Activated T-cell treated with anti-CD3 and anti-CD28 coated beads, Interleukin-2, amount 50 U/mL, for 1 hour (primary cell): ENCODE data around the gene DKKL1.
A peak's percentile ranks its signal among the peaks of the same experiment; 100 is the strongest.
"Not testable (repeated sequence)": the region's sequence is repeated elsewhere in the genome, so short reads cannot be mapped to it uniquely, and the experiment has no call there.

Experiments
- DNase-seq: peaks from one replicate; pipeline ENCODE4 v3.0.0-alpha.2; 2020

DKKL1 gene

DNA sequence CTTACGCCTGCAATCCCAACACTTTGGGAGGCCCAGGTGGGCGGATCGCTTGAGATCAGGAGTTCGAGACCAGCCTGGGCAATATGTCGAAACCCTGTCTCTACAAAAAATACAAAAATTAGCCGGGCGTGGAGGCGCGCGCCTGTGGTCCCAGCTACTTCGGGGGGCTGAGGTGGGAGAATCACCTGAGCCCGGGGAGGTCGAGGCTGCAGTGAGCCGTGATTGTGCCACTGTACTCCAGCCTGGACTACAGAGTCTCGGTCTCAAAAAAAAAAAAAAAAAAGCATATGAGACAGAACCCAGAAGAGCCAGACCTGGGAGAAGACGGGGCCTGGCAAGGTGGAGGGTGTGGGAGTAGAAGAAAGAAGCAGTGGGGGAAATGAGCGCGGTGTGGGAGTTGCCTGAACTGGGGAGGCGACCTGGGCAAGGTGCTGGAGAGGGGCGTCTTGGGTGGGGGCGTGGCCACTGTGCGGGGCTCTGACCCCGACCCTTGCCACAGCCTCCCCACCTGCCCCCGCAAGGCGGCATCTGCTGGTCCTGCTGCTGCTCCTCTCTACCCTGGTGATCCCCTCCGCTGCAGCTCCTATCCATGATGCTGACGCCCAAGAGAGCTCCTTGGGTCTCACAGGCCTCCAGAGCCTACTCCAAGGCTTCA is 533 bp downstream of the DKKL1 start:
- DNase-seq = no peak

DNA sequence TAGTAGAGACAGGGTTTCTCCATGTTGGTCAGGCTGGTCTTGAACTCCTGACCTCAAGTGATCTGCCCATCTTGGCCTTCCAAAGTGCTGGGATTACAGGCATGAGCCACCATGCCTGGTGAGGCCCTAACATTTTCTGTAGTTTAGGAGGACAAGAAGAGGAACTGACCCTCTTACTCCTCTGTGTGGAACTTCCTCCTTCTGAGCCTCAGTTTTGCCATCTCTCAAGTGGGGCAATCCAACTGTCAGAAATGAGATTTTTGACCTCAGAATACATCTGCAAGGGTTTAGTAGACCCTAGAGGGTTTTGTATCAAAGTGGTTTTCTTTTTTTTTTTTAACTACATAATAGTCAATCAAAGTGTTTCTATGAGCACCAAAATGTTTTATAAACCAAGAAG is 2.4 kb downstream of the DKKL1 start:
- DNase-seq = no peak

DNA sequence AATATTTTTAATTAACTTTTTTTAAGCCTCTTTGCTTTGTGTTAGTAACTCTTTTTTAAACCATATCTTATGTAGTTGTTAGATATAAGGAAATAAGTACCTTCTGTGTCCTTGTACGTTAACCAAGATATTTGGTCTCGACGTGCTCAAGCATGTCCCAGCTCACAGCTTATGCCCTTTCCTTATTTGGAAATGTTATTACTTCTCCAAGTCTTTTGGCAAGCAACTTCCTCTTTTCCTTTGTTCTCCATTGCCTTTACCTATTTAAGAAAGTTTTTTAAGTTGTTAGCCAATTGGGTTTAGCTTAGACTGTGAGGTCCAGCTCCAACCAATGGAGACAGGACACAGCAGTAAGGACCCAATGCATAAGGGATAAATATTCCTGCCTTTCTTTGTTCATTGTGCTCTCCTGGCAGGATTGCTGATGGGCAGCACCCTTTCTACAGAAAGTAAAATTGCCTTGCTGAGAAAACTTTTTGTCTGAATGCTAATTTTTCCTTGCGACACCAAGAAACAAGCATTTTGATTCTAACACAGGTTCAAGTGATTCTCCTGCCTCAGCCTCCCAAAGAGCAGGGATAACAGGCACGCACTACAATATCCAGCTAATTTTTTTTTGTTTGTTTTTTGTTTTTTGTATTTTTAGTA is 5.2 kb downstream of the DKKL1 start:
- no peak for DNase-seq

- no peak for DNase-seq
Measured at GRCh38 chr19:49371184-49371583, 7.5 kb downstream of the DKKL1 start.

GRCh38 chr19:49373174-49373573 is 9.5 kb downstream of the DKKL1 start:
- not testable (repeated sequence) for DNase-seq

- DNase-seq = no peak
Measured at GRCh38 chr19:49374665-49375434, 11.2 kb downstream of the DKKL1 start.

- DNase-seq = no peak
Measured at GRCh38 chr19:49378512-49378911, 14.8 kb downstream of the DKKL1 start.

DNA sequence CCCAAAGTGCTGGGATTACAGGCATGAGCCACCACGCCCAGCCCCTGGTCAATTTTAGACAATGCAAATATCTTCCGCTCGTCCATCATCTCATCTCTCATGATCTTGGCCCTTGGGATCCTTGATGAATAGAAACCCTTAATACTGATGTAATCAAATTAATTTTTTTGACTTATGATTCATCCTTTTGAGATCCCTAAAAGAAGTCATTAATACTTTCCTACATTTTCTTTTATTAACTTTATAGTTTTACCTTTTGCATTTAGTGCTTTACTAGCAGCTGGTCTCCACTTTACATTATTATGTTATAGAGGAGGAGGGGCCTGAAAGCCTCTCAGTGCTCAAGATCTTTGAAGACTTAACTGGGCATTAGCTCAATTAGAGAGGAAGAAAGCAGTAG is 16.7 kb downstream of the DKKL1 start:
- DNase-seq = no peak

DNA sequence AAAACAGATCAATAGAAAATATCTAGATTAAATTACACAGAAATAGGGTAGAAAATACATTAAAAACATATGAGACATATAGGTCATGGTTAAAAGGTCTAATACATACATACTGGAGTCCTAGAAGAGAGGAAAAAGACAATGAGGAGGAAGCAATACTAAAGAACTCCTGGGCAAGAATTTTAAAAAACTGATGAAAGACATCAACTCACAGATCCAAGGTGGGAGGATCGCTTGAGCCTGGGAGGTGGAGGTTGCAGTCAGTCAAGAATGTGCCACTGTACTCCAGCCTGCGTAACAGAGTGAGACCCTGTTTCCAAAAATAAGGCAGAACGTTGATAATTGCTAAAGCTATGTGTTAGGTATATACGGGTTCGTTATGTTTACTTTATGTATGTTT is 19.0 kb downstream of the DKKL1 start:
- DNase-seq = no peak

DNA sequence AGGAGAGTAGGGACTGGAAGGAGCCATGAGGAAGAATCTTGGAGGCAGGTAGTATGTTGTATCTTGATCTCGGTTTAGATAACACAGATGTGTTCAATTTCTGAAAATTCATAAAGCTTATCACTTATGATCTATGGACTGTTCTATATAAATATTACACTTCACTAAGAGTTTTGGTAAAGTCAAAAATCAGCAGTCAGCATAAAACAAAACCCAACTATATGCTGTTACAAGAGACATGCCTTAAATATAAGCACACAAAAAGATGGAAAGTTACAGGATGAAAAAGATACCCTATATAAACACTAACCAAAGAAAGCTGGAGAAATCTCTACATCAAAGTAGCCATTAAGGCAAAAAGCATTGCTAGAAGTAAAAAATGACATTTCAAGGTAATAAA is 19.9 kb downstream of the DKKL1 start:
- no peak for DNase-seq

- peak; percentile 81 for DNase-seq
Measured at GRCh38 chr19:49387936-49388372, 24.3 kb downstream of the DKKL1 start, which contains the start of gene KASH5. Gene KASH5 (plus strand): TSS chr19:49388249. CDS start chr19:49390884, 2,635 bp downstream.

DNA sequence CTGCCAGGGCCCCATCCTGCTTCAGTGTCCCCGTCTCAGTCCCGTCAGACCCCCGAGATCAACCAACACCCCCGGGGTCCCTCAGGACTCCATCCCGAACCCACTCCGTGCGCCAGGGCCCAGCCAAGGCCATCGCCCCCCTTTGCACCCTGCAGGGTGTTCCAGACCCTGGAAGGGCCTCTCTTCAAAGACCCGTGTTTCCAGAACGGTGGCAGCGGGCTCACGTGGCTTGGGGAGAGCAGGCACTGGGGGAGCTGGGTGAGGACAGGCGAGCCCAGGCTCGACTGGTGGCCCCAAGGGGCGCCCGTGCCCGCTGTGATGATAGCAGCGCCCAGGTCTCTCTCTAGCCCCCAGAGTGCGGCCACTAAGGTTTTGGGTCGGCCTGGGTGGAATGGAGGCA is 25.7 kb downstream of the DKKL1 start:
- DNase-seq = no peak

- DNase-seq = no peak
Measured at GRCh38 chr19:49390131-49390928, 26.7 kb downstream of the DKKL1 start.

GRCh38 chr19:49390929-49391359 is 27.3 kb downstream of the DKKL1 start:
- no peak for DNase-seq

DNA sequence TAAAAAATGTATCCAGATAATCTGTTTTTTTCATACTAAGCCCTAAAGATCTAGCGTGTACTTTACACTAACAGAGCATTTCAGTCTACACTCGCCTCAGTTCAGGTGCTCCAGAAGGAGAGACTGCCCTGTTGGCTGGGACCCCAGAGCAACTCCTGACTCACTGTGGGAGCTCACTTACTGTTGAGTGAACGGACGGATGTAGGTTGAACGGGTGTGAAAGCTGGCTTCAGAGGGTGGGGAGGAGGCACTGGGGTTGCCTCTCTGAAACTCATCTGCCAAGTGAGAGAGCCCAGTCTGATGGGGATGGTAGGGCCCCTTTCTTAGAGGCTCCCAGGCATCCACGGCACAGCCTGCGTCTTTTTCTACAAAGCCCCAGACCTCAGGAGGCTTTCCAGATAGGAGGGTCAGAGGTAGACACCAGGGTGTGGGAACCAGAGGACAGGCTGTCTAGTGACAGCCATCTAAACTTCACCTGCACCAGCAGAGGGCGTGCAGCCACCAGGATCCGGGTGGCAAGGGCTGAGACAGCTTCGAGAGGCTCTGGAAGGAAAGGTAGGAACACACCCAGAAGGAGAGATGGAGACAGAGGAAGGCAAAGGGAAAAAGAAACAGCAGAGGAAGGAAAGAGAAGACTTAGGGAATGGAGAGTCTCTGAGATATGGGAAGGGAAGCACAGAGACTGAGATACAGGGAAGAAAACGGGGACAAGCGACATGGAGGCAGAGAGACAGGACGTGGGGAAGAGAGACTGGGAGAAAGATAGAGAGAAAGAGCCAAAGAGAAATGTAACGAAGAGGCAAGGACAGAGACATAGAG is 28.1 kb downstream of the DKKL1 start:
- DNase-seq = peak; percentile 79

DNA sequence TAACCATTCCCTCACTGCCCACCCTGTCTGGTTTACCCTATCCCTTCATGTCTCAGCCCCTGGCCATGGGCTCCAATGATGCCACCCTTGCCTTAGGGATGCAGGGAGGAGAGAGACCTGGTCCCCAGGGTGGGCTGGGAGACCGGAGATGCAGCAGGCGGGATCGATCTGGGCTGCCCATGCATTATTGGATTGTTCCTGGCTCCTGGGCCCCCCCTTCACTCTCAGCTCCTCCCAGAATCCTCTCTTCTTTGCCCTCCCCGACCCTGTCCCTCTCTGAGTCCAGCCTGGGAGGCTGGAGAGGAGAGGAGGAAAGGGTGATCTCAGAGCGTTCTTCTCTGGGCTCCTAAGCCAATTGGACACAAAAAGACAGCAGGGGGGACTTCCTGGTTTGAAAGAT is 30.2 kb downstream of the DKKL1 start:
- no peak for DNase-seq

GRCh38 chr19:49395581-49396407 is 32.1 kb downstream of the DKKL1 start:
- DNase-seq = no peak

- DNase-seq = no peak
Measured at GRCh38 chr19:49396738-49397505, 33.2 kb downstream of the DKKL1 start.

GRCh38 chr19:49398001-49398615 is 34.4 kb downstream of the DKKL1 start:
- DNase-seq = no peak

GRCh38 chr19:49398931-49399330 is 35.3 kb downstream of the DKKL1 start:
- no peak for DNase-seq
